Panc1 (cell line): ENCODE data around the gene ATP6V0E2. TPM values are rescaled to one million over a fixed set of nuclear protein-coding genes. Genes with fewer than 3 reads are reported as not detected.
"Not testable (repeated sequence)": the region's sequence is repeated elsewhere in the genome, so short reads cannot be mapped to it uniquely, and the experiment has no call there.

Source experiments
- ATAC-seq: fragments of 200-7000 bp; cut with Tn5 transposase; 2 replicates; pipeline ENCODE4 v1.9.1; 2020; ENCODE audit warnings: mild to moderate bottlenecking, moderate library complexity
- BruUV-seq: library from RNA; stranded (reverse); fragments of 400-500 nt; replicated peaks from 2 replicates; lab custom pipeline; 2021; lab: Mats Ljungman, UMichigan
- CTCF ChIA-PET: fragments of 300-600 bp; sonication (Branson Sonifier 250); formaldehyde crosslinking; loops from one replicate; lab custom pipeline; 2022; ENCODE audit warnings: antibody characterized with exemption; lab: Charles Lee
- POLR2A ChIA-PET: fragments of 300-600 bp; sonication (Branson Sonifier 250); formaldehyde crosslinking; loops from one replicate; lab custom pipeline; 2022; ENCODE audit warnings: antibody characterized with exemption; lab: Charles Lee
- DNase-seq: peaks from one replicate; pipeline ENCODE4 v3.0.0-alpha.2; 2010; ENCODE audit warnings: low read depth, low spot score
- H3K27ac ChIP-seq: 2 replicates; pipeline ENCODE4 v1.5.1; 2011; ENCODE audit warnings: mild to moderate bottlenecking, low read length, inconsistent platforms
- H3K27me3 ChIP-seq: fragments of 200-500 bp; sonication (Bioruptor generic); 2 replicates; pipeline ENCODE4 v1.6.0; 2014; ENCODE audit warnings: low read length, inconsistent platforms; ENCODE audit not compliant: control insufficient read depth, insufficient read depth
- H3K36me3 ChIP-seq: fragments of 200-500 bp; sonication (Bioruptor generic); 2 replicates; pipeline ENCODE4 v1.5.1; 2014; ENCODE audit warnings: inconsistent platforms, mild to moderate bottlenecking, low read length, moderate library complexity; ENCODE audit not compliant: control insufficient read depth, insufficient read depth
- H3K4me1 ChIP-seq: 2 replicates; pipeline ENCODE4 v1.5.1; 2011; ENCODE audit warnings: inconsistent platforms, mild to moderate bottlenecking, low read length, moderate library complexity; ENCODE audit not compliant: control insufficient read depth, insufficient read depth
- H3K4me3 ChIP-seq, 2 experiments: 2 replicates each; pipeline ENCODE4 v1.5.1; 2011 to 2012; ENCODE audit warnings: low read depth in 2 of 2, low read length in 2 of 2, mild to moderate bottlenecking in 2 of 2, inconsistent platforms in 1 of 2, moderate library complexity in 1 of 2
- H3K9me3 ChIP-seq: fragments of 200-500 bp; sonication (Bioruptor generic); 2 replicates; pipeline ENCODE4 v1.5.1; 2014; ENCODE audit warnings: low read depth, mild to moderate bottlenecking, inconsistent platforms, low read length, moderate library complexity; ENCODE audit not compliant: control insufficient read depth, insufficient read depth
- POLR2AphosphoS5 ChIP-seq: IDR thresholded peaks from 2 replicates; pipeline ENCODE4 v1.6.1; 2012; ENCODE audit warnings: mild to moderate bottlenecking, low read depth, low read length, moderate library complexity
- SIN3A ChIP-seq: IDR thresholded peaks from 2 replicates; pipeline ENCODE4 v1.6.1; 2012; ENCODE audit warnings: low read depth, mild to moderate bottlenecking, low read length, moderate library complexity, borderline replicate concordance; ENCODE audit not compliant: insufficient read depth
- TCF7L2 ChIP-seq: IDR thresholded peaks from 2 replicates; pipeline ENCODE4 v1.6.1; 2011; ENCODE audit warnings: mild to moderate bottlenecking, low read depth, low read length, inconsistent platforms
- in situ Hi-C: cut with HindIII; loops from 2 replicates; pipeline ENCODE4 v1.10.0; 2016; ENCODE audit warnings: low sequenced_read_pairs, low pct_unique_long_range_greater_than_20kb
- intact Hi-C: fragments of 100-400 bp; cut with micrococcal nuclease; formaldehyde crosslinking; loops from one replicate; pipeline ENCODE4 v1.10.0; 2022; ENCODE audit not compliant: unreplicated experiment
- total RNA-seq: library from RNA; stranded (reverse); gene quantifications from one replicate; pipeline ENCODE4 v1.2.1, GENCODE V29; 2021; ENCODE audit not compliant: unreplicated experiment
- TF ChIP-seq, protein P1 (sequence below): fragments of 450-650 bp; IDR thresholded peaks from 2 replicates; pipeline ENCODE4 v1.5.1; 2017; ENCODE audit warnings: mild to moderate bottlenecking
- TF ChIP-seq, protein P2 (sequence below), 2 experiments: IDR thresholded peaks; 2 replicates each; pipeline ENCODE4 v1.6.1; 2011 to 2012; ENCODE audit warnings: low read depth in 2 of 2, control low read depth in 1 of 2, low read length in 1 of 2, mild to moderate bottlenecking in 1 of 2, moderate library complexity in 1 of 2; ENCODE audit not compliant: insufficient read depth in 1 of 2

ATP6V0E2 gene
- total RNA-seq, 1 experiment from 2014 or later = 44.7 TPM

DNA sequence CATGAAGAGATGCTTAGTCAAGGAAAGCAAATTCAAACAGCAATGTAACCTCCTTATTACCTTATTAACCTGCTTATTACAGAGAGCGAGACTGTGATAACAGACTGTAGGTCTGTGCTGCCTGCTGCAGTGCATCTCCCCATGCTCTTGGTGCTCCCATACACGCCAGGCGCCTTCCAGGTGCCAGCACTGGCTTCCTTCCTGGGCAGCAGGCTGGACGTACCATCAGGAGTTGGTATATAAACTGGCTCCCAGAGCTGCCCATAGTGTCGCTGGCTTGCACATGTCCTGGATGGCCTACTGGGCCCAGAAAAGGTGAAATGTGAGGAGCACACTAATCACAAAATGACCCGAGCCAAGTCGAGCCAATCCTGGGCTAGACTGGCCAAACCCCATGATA, 13.5 kb downstream of the ATP6V0E2 start:
- ATAC-seq = no peak
- intact Hi-C loops = no loop called here
- BruUV-seq = no TSS peak
- Histone ChIP-seq H3K4me3 (no peak overlapping the region), H3K27me3 (peaks cover 6% of the 10 kb centered on the region; the same call in 1 of the 2 replicates), H3K4me1 (no peaks in the 10 kb centered on the region; the same call in 1 of the 2 replicates), H3K27ac (no peak overlapping the region), H3K36me3 (no peaks in the 10 kb centered on the region), H3K9me3 (no peaks in the 10 kb centered on the region)
- CTCF ChIA-PET = no interaction called here
- POLR2A ChIA-PET = no interaction called here
- in situ Hi-C loops = no loop called here
- TF ChIP-seq, protein P1, sequence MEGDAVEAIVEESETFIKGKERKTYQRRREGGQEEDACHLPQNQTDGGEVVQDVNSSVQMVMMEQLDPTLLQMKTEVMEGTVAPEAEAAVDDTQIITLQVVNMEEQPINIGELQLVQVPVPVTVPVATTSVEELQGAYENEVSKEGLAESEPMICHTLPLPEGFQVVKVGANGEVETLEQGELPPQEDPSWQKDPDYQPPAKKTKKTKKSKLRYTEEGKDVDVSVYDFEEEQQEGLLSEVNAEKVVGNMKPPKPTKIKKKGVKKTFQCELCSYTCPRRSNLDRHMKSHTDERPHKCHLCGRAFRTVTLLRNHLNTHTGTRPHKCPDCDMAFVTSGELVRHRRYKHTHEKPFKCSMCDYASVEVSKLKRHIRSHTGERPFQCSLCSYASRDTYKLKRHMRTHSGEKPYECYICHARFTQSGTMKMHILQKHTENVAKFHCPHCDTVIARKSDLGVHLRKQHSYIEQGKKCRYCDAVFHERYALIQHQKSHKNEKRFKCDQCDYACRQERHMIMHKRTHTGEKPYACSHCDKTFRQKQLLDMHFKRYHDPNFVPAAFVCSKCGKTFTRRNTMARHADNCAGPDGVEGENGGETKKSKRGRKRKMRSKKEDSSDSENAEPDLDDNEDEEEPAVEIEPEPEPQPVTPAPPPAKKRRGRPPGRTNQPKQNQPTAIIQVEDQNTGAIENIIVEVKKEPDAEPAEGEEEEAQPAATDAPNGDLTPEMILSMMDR = no peak
- TF ChIP-seq SIN3A = no peak
- TF ChIP-seq TCF7L2 = no peak
- TF ChIP-seq, protein P2, sequence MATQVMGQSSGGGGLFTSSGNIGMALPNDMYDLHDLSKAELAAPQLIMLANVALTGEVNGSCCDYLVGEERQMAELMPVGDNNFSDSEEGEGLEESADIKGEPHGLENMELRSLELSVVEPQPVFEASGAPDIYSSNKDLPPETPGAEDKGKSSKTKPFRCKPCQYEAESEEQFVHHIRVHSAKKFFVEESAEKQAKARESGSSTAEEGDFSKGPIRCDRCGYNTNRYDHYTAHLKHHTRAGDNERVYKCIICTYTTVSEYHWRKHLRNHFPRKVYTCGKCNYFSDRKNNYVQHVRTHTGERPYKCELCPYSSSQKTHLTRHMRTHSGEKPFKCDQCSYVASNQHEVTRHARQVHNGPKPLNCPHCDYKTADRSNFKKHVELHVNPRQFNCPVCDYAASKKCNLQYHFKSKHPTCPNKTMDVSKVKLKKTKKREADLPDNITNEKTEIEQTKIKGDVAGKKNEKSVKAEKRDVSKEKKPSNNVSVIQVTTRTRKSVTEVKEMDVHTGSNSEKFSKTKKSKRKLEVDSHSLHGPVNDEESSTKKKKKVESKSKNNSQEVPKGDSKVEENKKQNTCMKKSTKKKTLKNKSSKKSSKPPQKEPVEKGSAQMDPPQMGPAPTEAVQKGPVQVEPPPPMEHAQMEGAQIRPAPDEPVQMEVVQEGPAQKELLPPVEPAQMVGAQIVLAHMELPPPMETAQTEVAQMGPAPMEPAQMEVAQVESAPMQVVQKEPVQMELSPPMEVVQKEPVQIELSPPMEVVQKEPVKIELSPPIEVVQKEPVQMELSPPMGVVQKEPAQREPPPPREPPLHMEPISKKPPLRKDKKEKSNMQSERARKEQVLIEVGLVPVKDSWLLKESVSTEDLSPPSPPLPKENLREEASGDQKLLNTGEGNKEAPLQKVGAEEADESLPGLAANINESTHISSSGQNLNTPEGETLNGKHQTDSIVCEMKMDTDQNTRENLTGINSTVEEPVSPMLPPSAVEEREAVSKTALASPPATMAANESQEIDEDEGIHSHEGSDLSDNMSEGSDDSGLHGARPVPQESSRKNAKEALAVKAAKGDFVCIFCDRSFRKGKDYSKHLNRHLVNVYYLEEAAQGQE (IDR thresholded peaks at IDR 0.05; ENCODE audit: insufficient read depth in 1 of 2, low read depth in 2 of 2, low read length in 1 of 2) = no peak
- TF ChIP-seq POLR2AphosphoS5 = no peak
- DNase-seq = no peak

DNA sequence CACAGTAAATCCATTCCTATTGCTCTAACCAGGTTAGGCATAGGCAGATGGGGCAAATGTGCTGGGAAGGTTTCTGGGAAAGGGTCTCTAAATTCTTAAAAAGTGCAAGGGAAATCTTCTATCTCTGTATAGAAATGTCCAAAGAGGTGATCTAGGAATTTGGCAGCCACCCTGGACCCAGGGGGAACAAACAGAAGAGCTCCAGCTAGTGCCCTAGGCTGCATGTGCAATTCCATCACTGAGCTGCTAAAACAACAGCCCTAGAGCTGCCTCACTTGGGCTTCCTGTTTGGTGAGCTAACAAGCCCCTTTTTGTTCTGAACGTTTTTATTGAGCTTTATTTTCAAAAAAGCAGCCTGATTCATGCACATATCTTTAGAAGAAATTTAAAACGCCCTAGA, 16.9 kb downstream of the ATP6V0E2 start:
- H3K4me3 ChIP-seq, DNase-seq, H3K27me3 ChIP-seq, H3K4me1 ChIP-seq, BruUV-seq, intact Hi-C loops, in situ Hi-C loops, ATAC-seq, H3K27ac ChIP-seq, H3K9me3 ChIP-seq, POLR2A ChIA-PET, H3K36me3 ChIP-seq, CTCF ChIA-PET: not testable (repeated sequence)

DNA sequence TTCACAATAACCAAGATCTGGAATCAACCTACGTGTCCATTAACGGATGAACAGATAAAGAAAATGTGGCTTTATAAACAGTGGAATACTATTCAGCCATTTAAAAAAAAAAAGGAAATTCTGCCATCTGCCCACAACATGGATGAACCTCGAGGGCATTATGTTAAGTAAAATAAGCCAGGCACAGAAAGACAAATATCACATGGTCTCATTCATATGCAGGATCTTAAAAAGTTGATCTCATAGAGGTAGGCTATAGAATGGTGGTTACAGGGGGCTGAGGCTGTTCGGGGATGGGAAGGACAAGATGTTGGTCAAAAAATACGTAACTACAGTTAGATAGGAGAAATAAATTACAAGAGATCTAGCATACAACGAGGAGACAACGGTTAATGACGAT, 21.2 kb downstream of the ATP6V0E2 start:
- ATAC-seq, H3K36me3 ChIP-seq, H3K4me3 ChIP-seq, CTCF ChIA-PET, H3K4me1 ChIP-seq, POLR2A ChIA-PET, H3K27me3 ChIP-seq, H3K9me3 ChIP-seq, in situ Hi-C loops, DNase-seq, intact Hi-C loops, H3K27ac ChIP-seq, BruUV-seq: not testable (repeated sequence)

DNA sequence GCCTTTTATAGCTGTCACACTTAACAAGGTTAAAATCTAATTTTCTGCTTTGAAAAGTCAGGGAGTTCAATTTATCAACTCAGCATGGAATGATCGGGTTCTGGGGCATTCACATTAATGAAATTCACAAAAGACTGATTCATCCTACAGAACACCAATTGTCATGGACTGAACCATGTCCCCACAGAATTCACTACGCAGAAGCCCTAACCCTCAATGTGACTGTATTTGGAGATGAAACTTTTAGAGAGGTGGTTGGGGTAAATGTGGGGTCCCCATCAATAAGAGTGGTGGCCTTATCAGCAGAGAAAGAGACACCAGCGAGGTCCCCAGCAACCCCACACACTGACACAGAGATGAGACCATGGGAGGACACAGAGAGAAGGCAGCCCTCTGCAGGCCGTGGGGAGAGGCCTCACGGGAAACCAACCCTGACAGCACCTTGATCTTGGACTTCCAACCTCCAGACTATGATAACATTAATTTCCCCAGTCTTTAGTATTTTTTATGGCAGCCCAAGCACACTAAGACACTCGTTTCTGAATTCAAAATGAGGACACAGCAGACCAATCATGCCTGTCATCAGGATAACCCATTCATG, 34.1 kb downstream of the ATP6V0E2 start:
- H3K4me3 ChIP-seq, BruUV-seq, H3K27ac ChIP-seq, in situ Hi-C loops, H3K36me3 ChIP-seq, POLR2A ChIA-PET, DNase-seq, H3K27me3 ChIP-seq, ATAC-seq, H3K4me1 ChIP-seq, intact Hi-C loops, H3K9me3 ChIP-seq, CTCF ChIA-PET: not testable (repeated sequence)

DNA sequence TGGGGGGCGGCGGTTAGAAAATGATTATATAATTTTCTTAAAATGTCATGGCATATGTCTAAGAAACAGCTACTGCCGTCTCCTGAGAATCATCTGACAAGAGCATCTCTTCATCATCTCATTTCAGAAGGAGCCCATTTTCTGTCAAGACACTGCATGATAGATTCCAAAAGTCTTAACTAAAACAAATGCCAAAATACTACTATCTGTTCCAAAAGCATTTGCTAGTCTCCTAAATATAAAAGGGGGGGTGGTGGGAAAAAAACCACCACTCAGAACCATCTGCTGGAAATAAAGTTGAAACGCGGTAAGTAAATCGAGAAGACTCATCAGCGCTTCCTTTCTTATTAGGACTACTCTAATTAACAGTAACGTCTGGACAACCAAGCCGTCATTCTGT, 36.5 kb downstream of the ATP6V0E2 start:
- in situ Hi-C loops, ATAC-seq: not testable (repeated sequence)

More for the DNA sequence above, 36.5 kb downstream of the ATP6V0E2 start:
- DNase-seq, POLR2A ChIA-PET, BruUV-seq, intact Hi-C loops, H3K36me3 ChIP-seq, H3K27me3 ChIP-seq, H3K4me3 ChIP-seq, H3K27ac ChIP-seq, H3K4me1 ChIP-seq, H3K9me3 ChIP-seq, CTCF ChIA-PET: not testable (repeated sequence)
